Measurements from ENCODE around the gene FIS1.

The FIS1 gene

DNA sequence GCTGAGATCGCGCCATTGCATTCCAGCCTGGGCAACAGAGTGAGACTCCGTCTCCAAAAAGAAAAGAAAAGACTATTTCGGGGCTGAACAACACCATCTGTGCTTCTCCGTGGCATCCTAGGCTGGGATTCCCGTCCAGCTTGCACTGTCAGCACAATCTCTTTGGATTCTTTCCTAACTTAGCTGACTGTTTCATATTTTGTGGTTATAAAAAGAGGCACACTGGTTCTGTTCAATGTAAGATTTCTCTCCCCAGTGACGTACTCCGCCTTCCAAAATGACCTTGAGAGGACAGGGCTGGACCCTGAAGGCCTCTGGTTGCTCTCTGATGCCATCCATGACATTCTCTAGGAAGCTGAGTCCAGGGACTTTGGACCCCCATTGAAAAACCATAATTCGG is 18.2 kb downstream of the FIS1 start:
- ChIA-PET POLR2A (interaction anchor here (1.1 to 1.9 kb wide), 2 partner anchors 9 to 12 kb away, joined by 4 to 11 read pairs; partner anchors contain the start of genes PLOD3 and ZNHIT1), CTCF (interaction anchor here (0.7 to 5.2 kb wide), 3 partner anchors 9 to 83 kb away, joined by 4 to 46 read pairs (median 19); partner anchors contain the start of genes FIS1, PLOD3 and ZNHIT1)
- TF ChIP-seq, protein P1, sequence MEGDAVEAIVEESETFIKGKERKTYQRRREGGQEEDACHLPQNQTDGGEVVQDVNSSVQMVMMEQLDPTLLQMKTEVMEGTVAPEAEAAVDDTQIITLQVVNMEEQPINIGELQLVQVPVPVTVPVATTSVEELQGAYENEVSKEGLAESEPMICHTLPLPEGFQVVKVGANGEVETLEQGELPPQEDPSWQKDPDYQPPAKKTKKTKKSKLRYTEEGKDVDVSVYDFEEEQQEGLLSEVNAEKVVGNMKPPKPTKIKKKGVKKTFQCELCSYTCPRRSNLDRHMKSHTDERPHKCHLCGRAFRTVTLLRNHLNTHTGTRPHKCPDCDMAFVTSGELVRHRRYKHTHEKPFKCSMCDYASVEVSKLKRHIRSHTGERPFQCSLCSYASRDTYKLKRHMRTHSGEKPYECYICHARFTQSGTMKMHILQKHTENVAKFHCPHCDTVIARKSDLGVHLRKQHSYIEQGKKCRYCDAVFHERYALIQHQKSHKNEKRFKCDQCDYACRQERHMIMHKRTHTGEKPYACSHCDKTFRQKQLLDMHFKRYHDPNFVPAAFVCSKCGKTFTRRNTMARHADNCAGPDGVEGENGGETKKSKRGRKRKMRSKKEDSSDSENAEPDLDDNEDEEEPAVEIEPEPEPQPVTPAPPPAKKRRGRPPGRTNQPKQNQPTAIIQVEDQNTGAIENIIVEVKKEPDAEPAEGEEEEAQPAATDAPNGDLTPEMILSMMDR (IDR thresholded peaks at IDR 0.05; ENCODE audit: insufficient read depth, low read length, missing control alignments): no peak
- no peak overlapping the region for H3K4me3 ChIP-seq (ENCODE audit: low read depth, low read length)
- DNase-seq (ENCODE audit: low read depth, low spot score): no peak

DNA sequence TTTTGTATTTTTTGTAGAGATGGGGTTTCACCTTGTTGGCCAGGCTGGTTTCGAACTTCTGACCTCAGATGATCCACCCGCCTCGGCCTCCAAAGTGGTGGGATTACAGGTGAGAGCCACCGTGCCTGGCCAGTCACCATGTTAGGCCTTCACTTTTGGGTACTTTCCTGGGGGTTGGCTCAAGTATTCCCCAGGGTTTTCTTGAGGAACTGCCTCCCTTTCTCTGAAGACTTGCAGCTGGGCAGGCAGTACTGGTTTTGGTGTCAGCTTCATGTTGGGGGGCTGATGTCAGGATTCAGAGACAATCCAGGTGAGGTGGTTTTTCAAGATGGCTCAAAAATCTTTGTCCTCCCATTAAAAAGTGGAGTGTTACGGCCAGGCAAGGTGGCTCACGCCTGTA is 19.2 kb downstream of the FIS1 start:
- TF ChIP-seq, protein P1 (IDR thresholded peaks at IDR 0.05; ENCODE audit: insufficient read depth, low read length, missing control alignments): no peak
- no peak for DNase-seq (ENCODE audit: low read depth, low spot score)
- H3K4me3 ChIP-seq (ENCODE audit: low read depth, low read length): no peak overlapping the region
- CTCF ChIA-PET: interaction anchor here (0.6 to 5.2 kb wide), 4 partner anchors 8 to 33 kb away, joined by 3 to 46 read pairs (median 3); partner anchors contain the start of genes FIS1 and PLOD3
- POLR2A ChIA-PET: interaction anchor here (1.9 kb wide), 1 partner anchor 8 kb away, joined by 11 read pairs; the partner anchor contains the start of genes PLOD3 and ZNHIT1

DNA sequence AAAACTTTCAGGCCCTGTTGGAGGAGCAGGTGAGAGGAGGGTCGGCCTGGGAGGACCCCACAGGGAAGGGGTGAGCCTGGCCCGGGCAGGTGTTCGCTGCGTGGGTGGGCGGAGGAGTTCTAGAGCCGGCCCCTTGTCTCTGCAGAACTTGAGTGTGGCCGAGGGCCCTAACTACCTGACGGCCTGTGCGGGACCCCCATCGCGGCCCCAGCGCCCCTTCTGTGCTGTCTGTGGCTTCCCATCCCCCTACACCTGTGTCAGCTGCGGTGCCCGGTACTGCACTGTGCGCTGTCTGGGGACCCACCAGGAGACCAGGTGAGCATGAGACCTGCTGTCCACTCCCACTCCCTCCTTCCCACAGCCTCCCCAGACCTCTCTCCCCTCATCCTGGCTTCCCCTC is 21.4 kb downstream of the FIS1 start:
- ChIA-PET CTCF (interaction anchor here (1.6 to 1.8 kb wide), 2 partner anchors 20 to 79 kb away, joined by 5 to 6 read pairs; no protein-coding TSS in a partner anchor), POLR2A (no interaction called here)
- no peak for DNase-seq (ENCODE audit: low read depth, low spot score)
- no peak overlapping the region for H3K4me3 ChIP-seq (ENCODE audit: low read depth, low read length)
- TF ChIP-seq, protein P1 (IDR thresholded peaks at IDR 0.05; ENCODE audit: insufficient read depth, low read length, missing control alignments): no peak

DNA sequence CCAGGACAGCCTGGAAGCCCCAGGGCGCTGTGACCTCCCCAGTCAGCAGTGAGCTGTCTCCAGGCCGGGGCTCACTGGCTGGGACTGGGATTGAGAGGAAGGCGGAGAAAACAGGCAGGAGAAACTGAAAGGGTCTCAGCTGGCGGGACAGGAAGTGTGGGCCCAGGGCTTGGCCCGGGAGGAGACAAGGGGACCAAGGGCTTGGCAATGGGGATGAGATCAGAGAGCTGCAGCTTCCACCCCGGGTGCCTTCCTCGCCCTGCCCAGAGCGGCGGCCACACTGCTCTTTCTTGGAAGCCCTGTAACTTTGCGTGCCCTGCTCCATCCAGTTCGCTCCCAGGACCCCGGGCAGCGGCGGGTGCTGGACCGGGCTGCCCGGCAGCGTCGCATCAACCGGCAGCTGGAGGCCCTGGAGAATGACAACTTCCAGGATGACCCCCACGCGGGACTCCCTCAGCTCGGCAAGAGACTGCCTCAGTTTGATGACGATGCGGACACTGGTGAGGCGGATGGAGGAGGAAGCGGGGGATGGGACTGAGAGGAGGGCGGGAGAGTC is 22.5 kb downstream of the FIS1 start:
- TF ChIP-seq, protein P1 (IDR thresholded peaks at IDR 0.05; ENCODE audit: insufficient read depth, low read length, missing control alignments): no peak
- ChIA-PET POLR2A (no interaction called here), CTCF (interaction anchor here (0.7 to 2.5 kb wide), 8 partner anchors 11 to 142 kb away, joined by 3 to 10 read pairs (median 4); no protein-coding TSS in a partner anchor)
- DNase-seq (ENCODE audit: low read depth, low spot score): no peak
- H3K4me3 ChIP-seq (ENCODE audit: low read depth, low read length): no peak overlapping the region

DNA sequence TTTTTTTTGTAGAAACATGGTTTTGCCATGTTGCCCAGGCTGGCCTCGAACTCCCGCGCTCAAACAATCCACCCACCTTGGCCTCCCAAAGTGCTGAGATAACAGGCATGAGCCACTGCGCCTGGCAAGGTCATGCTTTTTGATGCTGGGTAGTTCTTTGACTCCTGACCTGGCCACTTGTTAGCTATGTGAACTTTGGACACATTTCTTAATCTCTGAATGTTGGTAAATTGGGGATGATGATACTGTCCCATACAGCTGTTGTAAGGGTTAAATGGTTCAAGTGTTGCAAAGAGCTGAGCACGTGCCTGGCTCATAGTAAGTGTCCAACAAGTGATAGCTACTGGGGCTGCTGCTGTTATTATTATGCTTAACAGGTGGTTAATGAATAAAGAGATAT is 24.6 kb downstream of the FIS1 start:
- ChIA-PET CTCF (interaction anchor here (0.7 to 9.8 kb wide), 6 partner anchors 9 to 126 kb away, joined by 3 to 86 read pairs (median 8); partner anchors contain the start of gene FIS1), POLR2A (interaction anchor here (0.7 kb wide), 1 partner anchor 72 kb away, joined by 3 read pairs; no protein-coding TSS in a partner anchor)
- no peak overlapping the region for H3K4me3 ChIP-seq (ENCODE audit: low read depth, low read length)
- TF ChIP-seq, protein P1 (IDR thresholded peaks at IDR 0.05; ENCODE audit: insufficient read depth, low read length, missing control alignments): no peak
- DNase-seq (ENCODE audit: low read depth, low spot score): no peak

All from AG04449 (cell line).